HG03066 (cell line): ENCODE measurements around the gene OR9A4.
"Not testable (repeated sequence)": the region's sequence is repeated elsewhere in the genome, so short reads cannot be mapped to it uniquely, and the experiment has no call there.

ENCODE experiments used
- ATAC-seq: cut with Tn5 transposase; IDR thresholded peaks from one replicate; pipeline ENCODE4 v1.9.1; 2021; ENCODE audit warnings: low read depth; ENCODE audit not compliant: unreplicated experiment

Gene OR9A4

GRCh38 chr7:141916099-141916498 lies at the start of gene OR9A4:
OR9A4 (plus strand) TSS chr7:141916399; CDS start chr7:141918876, 2,477 bp downstream.
- ATAC-seq = no peak

GRCh38 chr7:141866974-141867373 lies 49.2 kb upstream of the OR9A4 start:
- ATAC-seq = no peak

- no peak for ATAC-seq
Measured at GRCh38 chr7:141872931-141873330, 43.3 kb upstream of the OR9A4 start.

- ATAC-seq = no peak
Measured at GRCh38 chr7:141874787-141875186, 41.4 kb upstream of the OR9A4 start.

GRCh38 chr7:141875453-141875852 lies 40.7 kb upstream of the OR9A4 start:
- ATAC-seq = no peak

GRCh38 chr7:141876371-141876770 lies 39.8 kb upstream of the OR9A4 start:
- no peak for ATAC-seq

GRCh38 chr7:141877365-141877764 lies 38.8 kb upstream of the OR9A4 start:
- no peak for ATAC-seq

- ATAC-seq = no peak
Measured at GRCh38 chr7:141880960-141881359, 35.2 kb upstream of the OR9A4 start.

GRCh38 chr7:141884539-141885225 lies 31.5 kb upstream of the OR9A4 start:
- no peak for ATAC-seq

- no peak for ATAC-seq
Measured at GRCh38 chr7:141889321-141889720, 26.9 kb upstream of the OR9A4 start.

GRCh38 chr7:141891336-141891735 lies 24.9 kb upstream of the OR9A4 start:
- ATAC-seq = no peak

- not testable (repeated sequence) for ATAC-seq
Measured at GRCh38 chr7:141899366-141899765, 16.8 kb upstream of the OR9A4 start.

GRCh38 chr7:141906285-141906684 lies 9.9 kb upstream of the OR9A4 start:
- no peak for ATAC-seq

- ATAC-seq = no peak
Measured at GRCh38 chr7:141911391-141911790, 4.8 kb upstream of the OR9A4 start.

GRCh38 chr7:141915565-141915964 lies 634 bp upstream of the OR9A4 start:
- ATAC-seq = no peak

GRCh38 chr7:141920281-141920680 lies 4.1 kb downstream of the OR9A4 start:
- no peak for ATAC-seq

- no peak for ATAC-seq
Measured at GRCh38 chr7:141928146-141928844, 12.1 kb downstream of the OR9A4 start.

GRCh38 chr7:141928845-141929195 lies 12.6 kb downstream of the OR9A4 start:
- no peak for ATAC-seq

- ATAC-seq = no peak
Measured at GRCh38 chr7:141930211-141930610, 14.0 kb downstream of the OR9A4 start.

GRCh38 chr7:141941075-141941474 lies 24.9 kb downstream of the OR9A4 start:
- no peak for ATAC-seq

- ATAC-seq = no peak
Measured at GRCh38 chr7:141943846-141944245, 27.6 kb downstream of the OR9A4 start.

GRCh38 chr7:141944811-141945210 lies 28.6 kb downstream of the OR9A4 start:
- ATAC-seq = no peak
